Stimulated activated memory B cell treated with anti-CD40 and anti-IgM and Interleukin-4, amounts not matched to agents 10 μg/mL and 1 μg/mL and 100 μg/mL, for 72 hours (primary cell): Measurements from ENCODE around the gene SPRYD4.
"Not testable (repeated sequence)": the region's sequence is repeated elsewhere in the genome, so short reads cannot be mapped to it uniquely, and the experiment has no call there.

Experiments used
- ATAC-seq: fragments of 150-1000 bp; cut with Tn5 transposase; 2 replicates; pipeline ENCODE4 v1.10.0; 2021
- H3K27ac Mint-ChIP-seq: one replicate; pipeline ENCODE4 v1.8.0; 2022; ENCODE audit warnings: mild to moderate bottlenecking, mixed read lengths
- H3K27me3 Mint-ChIP-seq: one replicate; pipeline ENCODE4 v1.8.0; 2022; ENCODE audit warnings: mixed read lengths
- H3K36me3 Mint-ChIP-seq: one replicate; pipeline ENCODE4 v1.8.0; 2022; ENCODE audit warnings: mixed read lengths
- H3K4me1 Mint-ChIP-seq: one replicate; pipeline ENCODE4 v1.8.0; 2022; ENCODE audit warnings: mixed read lengths
- H3K4me3 Mint-ChIP-seq: one replicate; pipeline ENCODE4 v1.8.0; 2022; ENCODE audit warnings: mild to moderate bottlenecking, moderate library complexity, mixed read lengths
- H3K9me3 Mint-ChIP-seq: one replicate; pipeline ENCODE4 v1.8.0; 2022; ENCODE audit warnings: mixed read lengths

Gene SPRYD4

GRCh38 chr12:56493409-56494105, 25.2 kb downstream of the SPRYD4 start:
- ATAC-seq, H3K4me3 Mint-ChIP-seq, H3K36me3 Mint-ChIP-seq, H3K9me3 Mint-ChIP-seq, H3K27me3 Mint-ChIP-seq, H3K27ac Mint-ChIP-seq: not testable (repeated sequence)
- peaks cover 11% of the 10 kb centered on the region for H3K4me1 Mint-ChIP-seq

- H3K27ac Mint-ChIP-seq, H3K4me3 Mint-ChIP-seq, H3K9me3 Mint-ChIP-seq, H3K36me3 Mint-ChIP-seq, H3K27me3 Mint-ChIP-seq, ATAC-seq, H3K4me1 Mint-ChIP-seq: not testable (repeated sequence)
Observed at GRCh38 chr12:56494106-56494415, 25.7 kb downstream of the SPRYD4 start.

GRCh38 chr12:56494481-56494880, 26.1 kb downstream of the SPRYD4 start:
- H3K27ac Mint-ChIP-seq, ATAC-seq, H3K4me1 Mint-ChIP-seq, H3K36me3 Mint-ChIP-seq, H3K9me3 Mint-ChIP-seq, H3K4me3 Mint-ChIP-seq, H3K27me3 Mint-ChIP-seq: not testable (repeated sequence)

- H3K27me3 Mint-ChIP-seq, H3K4me1 Mint-ChIP-seq, H3K36me3 Mint-ChIP-seq, H3K9me3 Mint-ChIP-seq, H3K27ac Mint-ChIP-seq, ATAC-seq: not testable (repeated sequence)
- peak overlapping the region; percentile 32 for H3K4me3 Mint-ChIP-seq
Observed at GRCh38 chr12:56496704-56497103, 28.3 kb downstream of the SPRYD4 start.

GRCh38 chr12:56498126-56498902, 29.9 kb downstream of the SPRYD4 start:
- not testable (repeated sequence) for H3K27ac Mint-ChIP-seq, H3K4me1 Mint-ChIP-seq, H3K9me3 Mint-ChIP-seq, H3K4me3 Mint-ChIP-seq, H3K27me3 Mint-ChIP-seq, ATAC-seq, H3K36me3 Mint-ChIP-seq

- not testable (repeated sequence) for H3K27ac Mint-ChIP-seq, H3K4me1 Mint-ChIP-seq, H3K27me3 Mint-ChIP-seq, H3K4me3 Mint-ChIP-seq, H3K9me3 Mint-ChIP-seq, H3K36me3 Mint-ChIP-seq, ATAC-seq
Observed at GRCh38 chr12:56499452-56499851, 31.1 kb downstream of the SPRYD4 start.

GRCh38 chr12:56499879-56500278, 31.5 kb downstream of the SPRYD4 start:
- H3K36me3 Mint-ChIP-seq, H3K4me3 Mint-ChIP-seq, ATAC-seq, H3K4me1 Mint-ChIP-seq, H3K9me3 Mint-ChIP-seq, H3K27ac Mint-ChIP-seq, H3K27me3 Mint-ChIP-seq: not testable (repeated sequence)

GRCh38 chr12:56510786-56511185, 42.4 kb downstream of the SPRYD4 start:
- Mint-ChIP-seq H3K27ac (no peak overlapping the region), H3K4me1 (peaks cover 5% of the 10 kb centered on the region), H3K27me3 (peaks cover 20% of the 10 kb centered on the region), H3K9me3 (no peaks in the 10 kb centered on the region), H3K4me3 (no peak overlapping the region), H3K36me3 (no peaks in the 10 kb centered on the region)
- ATAC-seq, result no peak

- H3K36me3 Mint-ChIP-seq, H3K9me3 Mint-ChIP-seq, ATAC-seq, H3K27ac Mint-ChIP-seq, H3K4me3 Mint-ChIP-seq: not testable (repeated sequence)
- Mint-ChIP-seq H3K4me1 (peaks cover 11% of the 10 kb centered on the region), H3K27me3 (peaks cover 11% of the 10 kb centered on the region)
Observed at GRCh38 chr12:56514014-56514318, 45.6 kb downstream of the SPRYD4 start.

GRCh38 chr12:56517854-56518253, 49.5 kb downstream of the SPRYD4 start:
- H3K27me3 Mint-ChIP-seq, result no peaks in the 10 kb centered on the region
- no peaks in the 10 kb centered on the region for H3K36me3 Mint-ChIP-seq
- no peaks in the 10 kb centered on the region for H3K9me3 Mint-ChIP-seq
- no peak overlapping the region for H3K27ac Mint-ChIP-seq
- ATAC-seq, result no peak
- no peak overlapping the region for H3K4me3 Mint-ChIP-seq
- peaks cover 31% of the 10 kb centered on the region for H3K4me1 Mint-ChIP-seq

GRCh38 chr12:56518570-56518969, 50.2 kb downstream of the SPRYD4 start:
- Mint-ChIP-seq H3K27ac (no peak overlapping the region), H3K4me1 (peaks cover 34% of the 10 kb centered on the region), H3K27me3 (no peaks in the 10 kb centered on the region), H3K9me3 (no peaks in the 10 kb centered on the region), H3K4me3 (no peak overlapping the region), H3K36me3 (no peaks in the 10 kb centered on the region)
- ATAC-seq, result no peak

- Mint-ChIP-seq H3K9me3 (no peaks in the 10 kb centered on the region), H3K27me3 (no peaks in the 10 kb centered on the region), H3K27ac (no peak overlapping the region), H3K36me3 (no peaks in the 10 kb centered on the region), H3K4me1 (peaks cover 36% of the 10 kb centered on the region), H3K4me3 (no peak overlapping the region)
- no peak for ATAC-seq
Observed at GRCh38 chr12:56520048-56520447, 51.7 kb downstream of the SPRYD4 start.

- peaks cover 36% of the 10 kb centered on the region for H3K4me1 Mint-ChIP-seq
- H3K9me3 Mint-ChIP-seq, result no peaks in the 10 kb centered on the region
- no peaks in the 10 kb centered on the region for H3K36me3 Mint-ChIP-seq
- H3K27ac Mint-ChIP-seq, result no peak overlapping the region
- ATAC-seq, result no peak
- H3K4me3 Mint-ChIP-seq, result no peak overlapping the region
- H3K27me3 Mint-ChIP-seq, result no peaks in the 10 kb centered on the region
Observed at GRCh38 chr12:56520506-56520905, 52.1 kb downstream of the SPRYD4 start.

GRCh38 chr12:56521209-56521589, 52.8 kb downstream of the SPRYD4 start:
- Mint-ChIP-seq H3K9me3 (no peaks in the 10 kb centered on the region), H3K27ac (peak overlapping the region; percentile 88), H3K4me3 (peak overlapping the region; percentile 94), H3K36me3 (no peaks in the 10 kb centered on the region), H3K27me3 (no peaks in the 10 kb centered on the region), H3K4me1 (peaks cover 36% of the 10 kb centered on the region)
- ATAC-seq, result no peak

GRCh38 chr12:56521590-56522371, 53.4 kb downstream of the SPRYD4 start, which contains the start of gene RBMS2:
Gene RBMS2 (plus strand): TSS chr12:56521820. CDS start chr12:56522024, 204 bp downstream.
- Mint-ChIP-seq H3K4me3 (peak within 1 kb of the TSS; percentile 94), H3K4me1 (peaks cover 36% of the 10 kb centered on the region), H3K27me3 (no peaks in the 10 kb centered on the region), H3K27ac (peak within 1 kb of the TSS; percentile 88), H3K9me3 (no peaks in the 10 kb centered on the region), H3K36me3 (no peaks in the 10 kb centered on the region)
- ATAC-seq, result peak; percentile 80
